Osteocyte (in vitro differentiated cells): ENCODE data around the gene ADGRA3. TPM values are rescaled to one million over a fixed set of nuclear protein-coding genes. Genes with fewer than 3 reads are reported as not detected.

Experiments
- DNase-seq: peaks from one replicate; pipeline ENCODE4 v3.0.0; 2021; ENCODE audit warnings: mixed read lengths; ENCODE audit not compliant: unreplicated experiment; ENCODE audit errors: extremely low spot score
- H3K27ac Mint-ChIP-seq: one replicate; pipeline ENCODE4 v1.8.0; 2021; ENCODE audit warnings: mild to moderate bottlenecking, mixed read lengths; ENCODE audit not compliant: unreplicated experiment
- H3K27me3 Mint-ChIP-seq: one replicate; pipeline ENCODE4 v1.8.0; 2021; ENCODE audit warnings: mixed read lengths; ENCODE audit not compliant: unreplicated experiment
- H3K36me3 Mint-ChIP-seq: one replicate; pipeline ENCODE4 v1.8.0; 2021; ENCODE audit warnings: mixed read lengths; ENCODE audit not compliant: unreplicated experiment
- H3K4me1 Mint-ChIP-seq: one replicate; pipeline ENCODE4 v1.8.0; 2021; ENCODE audit warnings: mixed read lengths; ENCODE audit not compliant: unreplicated experiment
- H3K4me3 Mint-ChIP-seq: one replicate; pipeline ENCODE4 v1.8.0; 2021; ENCODE audit warnings: mild to moderate bottlenecking, moderate library complexity, mixed read lengths; ENCODE audit not compliant: unreplicated experiment
- H3K9me3 Mint-ChIP-seq: one replicate; pipeline ENCODE4 v1.8.0; 2021; ENCODE audit warnings: mixed read lengths; ENCODE audit not compliant: unreplicated experiment
- total RNA-seq: library from RNA; stranded (reverse); gene quantifications from 2 replicates; pipeline ENCODE4 v1.2.1, GENCODE V29; 2021
- TF ChIP-seq, protein P1 (sequence below): fragments of 200-600 bp; sonication (generic); IDR thresholded peaks from 2 replicates; pipeline ENCODE4 v1.5.0; 2021; ENCODE audit warnings: antibody characterized with exemption, mild to moderate bottlenecking, moderate library complexity

ADGRA3 gene
- total RNA-seq, 1 donor from 2014 or later, result 32.2 TPM

DNA sequence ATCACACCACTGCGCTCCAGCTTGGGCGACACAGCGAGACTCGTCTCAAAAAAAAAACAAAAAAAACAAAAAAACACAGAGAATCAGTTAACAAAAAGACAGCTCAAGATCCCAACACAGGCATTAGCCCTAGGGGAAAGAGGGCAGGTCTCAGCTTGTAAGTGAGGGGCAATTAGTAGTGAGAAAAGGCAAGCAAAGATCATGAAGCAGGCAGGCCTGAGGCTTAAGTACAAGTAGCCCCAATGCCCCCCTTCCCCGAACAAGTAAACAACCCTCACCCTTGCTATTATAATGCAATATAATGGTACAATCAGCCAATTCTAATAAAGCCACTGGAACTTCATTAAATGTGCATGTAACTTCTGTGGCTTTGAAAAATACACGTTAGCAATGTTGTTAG is 17.0 kb downstream of the ADGRA3 start:
- Mint-ChIP-seq H3K27me3 (no peaks in the 10 kb centered on the region), H3K4me1 (peaks cover 5% of the 10 kb centered on the region), H3K9me3 (peaks cover 3% of the 10 kb centered on the region), H3K36me3 (no peaks in the 10 kb centered on the region), H3K4me3 (no peak overlapping the region), H3K27ac (no peak overlapping the region)
- TF ChIP-seq, protein P1, sequence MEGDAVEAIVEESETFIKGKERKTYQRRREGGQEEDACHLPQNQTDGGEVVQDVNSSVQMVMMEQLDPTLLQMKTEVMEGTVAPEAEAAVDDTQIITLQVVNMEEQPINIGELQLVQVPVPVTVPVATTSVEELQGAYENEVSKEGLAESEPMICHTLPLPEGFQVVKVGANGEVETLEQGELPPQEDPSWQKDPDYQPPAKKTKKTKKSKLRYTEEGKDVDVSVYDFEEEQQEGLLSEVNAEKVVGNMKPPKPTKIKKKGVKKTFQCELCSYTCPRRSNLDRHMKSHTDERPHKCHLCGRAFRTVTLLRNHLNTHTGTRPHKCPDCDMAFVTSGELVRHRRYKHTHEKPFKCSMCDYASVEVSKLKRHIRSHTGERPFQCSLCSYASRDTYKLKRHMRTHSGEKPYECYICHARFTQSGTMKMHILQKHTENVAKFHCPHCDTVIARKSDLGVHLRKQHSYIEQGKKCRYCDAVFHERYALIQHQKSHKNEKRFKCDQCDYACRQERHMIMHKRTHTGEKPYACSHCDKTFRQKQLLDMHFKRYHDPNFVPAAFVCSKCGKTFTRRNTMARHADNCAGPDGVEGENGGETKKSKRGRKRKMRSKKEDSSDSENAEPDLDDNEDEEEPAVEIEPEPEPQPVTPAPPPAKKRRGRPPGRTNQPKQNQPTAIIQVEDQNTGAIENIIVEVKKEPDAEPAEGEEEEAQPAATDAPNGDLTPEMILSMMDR, result no peak
- DNase-seq, result no peak

DNA sequence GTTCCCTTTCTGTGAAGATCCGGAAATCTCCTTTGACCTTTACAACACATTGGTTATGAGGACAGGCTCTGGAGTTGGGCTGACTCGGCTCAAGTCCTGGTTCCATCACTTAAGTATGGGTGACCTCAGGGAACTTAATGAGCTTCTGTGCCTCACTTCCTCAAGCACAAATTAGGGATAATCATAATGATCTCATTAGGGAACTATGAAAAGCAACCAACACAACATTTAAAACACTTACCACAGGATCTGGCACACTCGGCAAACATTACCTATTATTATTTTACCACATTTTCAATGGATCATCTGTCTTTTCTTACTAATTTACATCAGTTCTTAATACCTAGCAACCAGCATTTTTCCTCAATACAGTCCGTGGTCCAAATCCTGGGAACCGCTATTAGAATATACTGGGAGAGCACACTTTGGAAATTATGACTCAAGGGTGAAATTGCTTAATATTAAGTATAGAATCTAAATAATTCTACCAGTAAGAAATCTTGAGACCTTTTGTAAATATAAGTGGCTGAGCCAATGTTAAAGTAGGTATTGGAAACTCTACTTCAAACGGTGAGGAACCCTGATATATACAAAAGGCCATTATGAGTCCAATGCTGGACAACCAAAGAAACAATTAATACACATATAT is 19.6 kb downstream of the ADGRA3 start:
- Mint-ChIP-seq H3K4me3 (no peak overlapping the region), H3K27ac (no peak overlapping the region), H3K36me3 (no peaks in the 10 kb centered on the region), H3K27me3 (no peaks in the 10 kb centered on the region), H3K9me3 (peaks cover 3% of the 10 kb centered on the region), H3K4me1 (peaks cover 2% of the 10 kb centered on the region)
- TF ChIP-seq, protein P1, result no peak
- no peak for DNase-seq

DNA sequence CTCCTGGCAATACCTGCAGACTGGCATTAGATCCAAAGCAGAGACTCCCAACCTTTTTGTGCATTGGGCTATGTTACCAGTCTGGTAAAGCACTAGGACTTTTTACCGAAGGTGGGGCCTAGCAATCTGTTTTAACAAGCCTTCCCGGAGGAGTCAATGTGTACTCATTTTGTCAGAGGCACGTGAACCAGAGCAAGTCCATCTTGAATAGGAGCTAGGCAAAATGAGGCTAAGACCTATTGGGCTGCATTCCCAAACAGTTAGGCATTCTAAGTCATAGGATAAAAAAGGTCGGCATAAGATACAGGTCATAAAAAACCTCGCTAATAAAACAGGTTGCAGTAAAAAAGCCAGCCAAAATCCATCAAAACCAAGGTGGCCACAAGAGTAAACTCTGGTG is 22.3 kb downstream of the ADGRA3 start:
- H3K4me3 Mint-ChIP-seq, result no peak overlapping the region
- H3K27ac Mint-ChIP-seq, result no peak overlapping the region
- TF ChIP-seq, protein P1, result no peak
- H3K9me3 Mint-ChIP-seq, result peaks cover 3% of the 10 kb centered on the region
- H3K27me3 Mint-ChIP-seq, result no peaks in the 10 kb centered on the region
- no peak for DNase-seq
- peaks cover 6% of the 10 kb centered on the region for H3K4me1 Mint-ChIP-seq
- no peaks in the 10 kb centered on the region for H3K36me3 Mint-ChIP-seq

- no peaks in the 10 kb centered on the region for H3K27me3 Mint-ChIP-seq
- peaks cover 6% of the 10 kb centered on the region for H3K4me1 Mint-ChIP-seq
- peaks cover 3% of the 10 kb centered on the region for H3K9me3 Mint-ChIP-seq
- no peak overlapping the region for H3K27ac Mint-ChIP-seq
- H3K36me3 Mint-ChIP-seq, result no peaks in the 10 kb centered on the region
- TF ChIP-seq, protein P1, result no peak
- DNase-seq, result no peak
- H3K4me3 Mint-ChIP-seq, result no peak overlapping the region
Measured at GRCh38 chr4:22492987-22493386, 22.9 kb downstream of the ADGRA3 start.

DNA sequence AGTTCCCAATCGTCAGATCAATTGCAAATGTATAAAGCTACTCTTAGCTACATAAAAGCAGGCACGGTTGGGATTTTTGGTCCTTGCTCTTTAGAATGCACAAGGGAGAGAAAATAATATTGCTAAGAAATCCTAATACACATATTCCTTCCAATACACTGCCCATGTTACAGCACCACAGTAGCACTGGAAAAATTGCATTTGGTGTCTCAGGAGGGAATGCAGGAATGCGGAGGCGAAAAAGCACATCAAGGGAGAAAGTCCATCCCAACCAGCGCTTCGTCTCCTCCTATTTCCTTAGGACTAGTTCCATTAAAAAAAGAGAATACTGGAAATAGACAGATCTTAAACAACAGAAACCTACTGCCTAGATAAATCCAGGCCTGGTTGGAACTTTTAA is 23.9 kb downstream of the ADGRA3 start:
- TF ChIP-seq, protein P1, result no peak
- Mint-ChIP-seq H3K4me3 (no peak overlapping the region), H3K36me3 (no peaks in the 10 kb centered on the region), H3K9me3 (peaks cover 3% of the 10 kb centered on the region), H3K4me1 (peaks cover 6% of the 10 kb centered on the region), H3K27me3 (no peaks in the 10 kb centered on the region), H3K27ac (no peak overlapping the region)
- no peak for DNase-seq
